HG03378 (cell line): Measurements from ENCODE around the gene ZDHHC16.
A peak's percentile ranks its signal among the peaks of the same experiment; 100 is the strongest.
"Not testable (repeated sequence)": the region's sequence is repeated elsewhere in the genome, so short reads cannot be mapped to it uniquely, and the experiment has no call there.

Source experiments
- ATAC-seq: cut with Tn5 transposase; IDR thresholded peaks from one replicate; pipeline ENCODE4 v1.9.1; 2021; ENCODE audit warnings: mild to moderate bottlenecking, moderate library complexity; ENCODE audit not compliant: unreplicated experiment

ZDHHC16 gene

DNA sequence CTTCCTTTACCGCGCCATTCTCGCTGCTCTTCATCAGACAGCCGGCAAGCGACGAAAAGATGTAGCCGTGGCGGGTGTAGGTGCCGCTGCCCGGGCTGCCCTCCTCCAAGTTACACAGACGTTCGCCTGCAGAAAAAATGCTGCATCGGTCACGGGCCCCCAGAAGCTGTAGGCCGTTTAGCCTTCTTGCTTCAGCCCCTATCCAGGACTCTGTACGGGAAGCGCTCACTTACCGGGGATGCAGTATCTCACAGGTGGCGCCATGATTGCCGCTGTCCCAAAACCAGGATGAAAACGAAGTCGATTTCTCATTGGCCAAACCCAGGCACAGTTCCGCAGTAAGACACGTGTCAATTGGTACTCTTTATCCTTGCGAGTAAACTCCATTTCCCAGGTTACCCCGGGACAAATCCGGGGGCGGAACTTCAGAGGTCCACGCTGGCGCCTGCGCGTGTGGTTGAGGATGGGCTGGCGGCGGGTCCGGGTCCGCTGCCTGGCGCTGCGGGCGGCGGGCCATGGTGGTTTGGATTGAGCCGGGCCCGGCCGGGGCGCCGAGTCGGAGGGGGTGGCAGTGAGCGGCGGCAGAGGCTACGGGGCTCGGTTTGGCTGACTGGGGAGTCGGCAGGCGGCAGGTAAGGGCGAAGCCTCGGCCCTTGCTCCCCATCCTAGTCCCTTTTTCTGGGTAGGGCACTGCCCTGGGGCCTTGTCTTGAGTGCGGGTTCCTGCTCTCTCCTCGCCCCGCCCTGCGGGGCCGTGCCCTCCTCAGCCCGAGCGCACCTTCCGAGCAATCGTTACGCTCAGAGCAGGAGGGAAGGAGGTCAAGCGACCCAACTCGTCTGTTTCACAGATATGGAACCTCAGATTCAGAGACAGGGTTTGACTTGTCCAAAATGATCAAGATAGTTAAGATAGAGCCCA is at the start of gene ZDHHC16, which contains the start of gene EXOSC1:
Gene ZDHHC16, plus strand, starts transcription at position 454 of the 918 bp plus-strand sequence. CDS start 5,501 bp downstream, outside the sequence.
Gene EXOSC1, minus strand, starts transcription at position 285 of the 918 bp plus-strand sequence. Its CDS starts 21 bp downstream, at position 264.
- peak; percentile 94 for ATAC-seq

DNA sequence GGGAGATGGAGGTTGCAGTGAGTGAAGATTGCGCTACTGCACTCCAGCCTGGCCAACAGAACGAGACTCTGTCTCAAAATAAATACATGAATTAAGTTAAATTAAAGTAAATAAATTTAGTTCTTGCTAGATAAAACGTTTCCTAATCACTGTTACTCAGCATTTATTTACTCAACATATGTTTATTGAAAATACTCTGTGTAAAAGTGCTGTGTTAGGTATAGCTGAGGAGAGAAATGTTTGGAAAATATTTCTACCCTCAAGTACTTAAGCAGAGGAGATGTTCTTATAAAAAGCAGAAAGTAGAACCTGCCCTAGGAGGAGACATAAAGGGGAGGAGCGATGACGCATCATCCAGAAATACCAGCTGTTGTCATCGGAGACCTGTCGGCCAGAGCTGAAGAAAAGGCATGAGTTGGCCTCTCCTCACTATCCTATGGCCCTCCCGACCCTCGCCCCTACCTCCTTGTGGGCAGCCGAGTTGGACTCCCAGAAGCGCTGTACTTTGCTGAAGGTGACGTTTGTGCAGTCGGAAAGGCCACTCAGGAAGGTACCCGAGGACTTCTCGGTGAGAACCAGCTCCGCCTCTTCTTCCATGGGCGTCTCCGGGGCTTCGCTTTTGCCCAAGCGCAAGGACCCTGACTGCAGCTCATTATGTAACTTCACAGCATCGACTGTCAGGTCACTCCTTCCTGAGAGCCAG is 46.0 kb upstream of the ZDHHC16 start:
- ATAC-seq, result no peak

DNA sequence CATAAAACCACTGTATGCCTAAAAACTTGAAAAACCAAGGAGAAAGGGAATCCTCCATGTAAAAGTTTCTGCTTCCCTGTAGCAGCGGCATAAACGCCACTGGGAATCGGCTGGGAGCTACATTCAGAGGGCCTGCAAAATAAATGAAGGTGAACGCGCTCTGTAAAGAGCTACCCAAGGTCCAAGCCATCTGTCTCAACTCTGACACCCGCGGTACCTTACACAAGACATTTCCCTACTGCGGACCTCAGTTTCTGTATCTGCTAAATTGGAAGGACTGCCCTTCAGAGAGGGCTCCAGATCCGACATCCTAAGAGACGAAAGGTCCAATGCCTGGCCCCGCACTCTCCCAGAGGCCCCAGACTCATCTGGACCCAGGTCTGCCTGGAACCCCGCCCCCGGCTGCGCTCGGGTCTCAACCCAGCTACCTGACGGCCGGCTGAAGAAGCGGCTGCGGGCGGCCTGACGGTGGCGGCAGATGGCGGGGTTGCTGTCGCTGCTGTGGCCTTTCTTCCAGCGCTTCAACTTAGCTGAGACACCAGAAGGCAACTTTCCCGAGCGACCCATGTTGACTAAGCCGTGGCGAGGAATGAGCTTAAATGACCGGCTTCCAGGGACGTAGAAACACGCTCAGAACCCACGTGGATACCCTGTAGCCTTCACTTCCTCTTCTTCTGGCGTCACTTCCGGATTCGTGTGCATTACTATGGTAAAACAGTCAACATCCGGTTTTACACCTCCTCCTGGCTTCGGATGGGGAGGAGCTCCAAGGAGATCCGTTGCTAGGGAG is 45.1 kb upstream of the ZDHHC16 start, which contains the start of gene RRP12:
Gene RRP12, minus strand, starts transcription at position 676 of the 790 bp plus-strand sequence. Its CDS starts 109 bp downstream, at position 567.
- peak; percentile 92 for ATAC-seq

DNA sequence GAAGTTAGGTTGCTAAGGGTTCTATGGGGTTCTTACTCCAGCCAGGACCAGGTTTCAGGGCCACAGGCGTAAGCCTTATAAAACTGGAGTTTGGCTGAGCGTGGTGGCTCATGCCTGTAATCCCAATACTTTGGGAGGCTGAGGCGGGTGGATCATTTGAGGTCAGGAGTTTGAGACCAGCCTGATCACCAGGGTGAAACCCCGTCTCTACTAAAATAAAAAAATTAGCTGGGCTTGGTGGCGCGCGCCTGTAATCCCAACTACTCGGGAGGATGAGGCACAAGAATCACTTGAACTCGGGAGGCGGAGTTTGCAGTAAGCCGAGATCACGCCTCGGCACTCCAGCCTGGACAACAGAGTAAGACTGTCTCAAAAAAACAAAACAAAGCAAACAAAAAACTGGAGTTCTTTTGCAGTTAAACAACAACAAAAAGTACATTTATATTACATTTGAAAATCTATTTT is 44.5 kb upstream of the ZDHHC16 start:
- ATAC-seq, result no peak

DNA sequence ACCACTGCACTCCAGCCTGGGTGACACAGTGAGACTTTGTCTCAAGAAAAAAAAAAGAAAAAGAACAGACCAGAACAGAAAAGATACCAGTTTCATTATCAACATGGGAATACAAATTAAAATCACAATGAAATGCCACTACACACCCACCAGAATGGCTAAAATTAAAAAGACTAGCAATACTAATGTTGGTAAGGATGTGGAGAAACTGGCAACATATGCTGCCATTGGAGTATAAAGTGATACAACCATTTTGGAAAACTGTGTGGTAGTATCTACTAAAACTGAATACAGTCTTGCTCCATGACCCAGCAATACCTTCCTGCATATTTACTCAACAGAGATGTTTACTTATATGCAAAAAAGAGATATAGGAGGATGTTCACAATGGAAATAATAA is 41.9 kb upstream of the ZDHHC16 start:
- no peak for ATAC-seq

GRCh38 chr10:97406064-97406463 is 39.9 kb upstream of the ZDHHC16 start:
- ATAC-seq, result no peak

- not testable (repeated sequence) for ATAC-seq
These were observed 39.5 kb upstream of the ZDHHC16 start for GRCh38 chr10:97406483-97406882.

DNA sequence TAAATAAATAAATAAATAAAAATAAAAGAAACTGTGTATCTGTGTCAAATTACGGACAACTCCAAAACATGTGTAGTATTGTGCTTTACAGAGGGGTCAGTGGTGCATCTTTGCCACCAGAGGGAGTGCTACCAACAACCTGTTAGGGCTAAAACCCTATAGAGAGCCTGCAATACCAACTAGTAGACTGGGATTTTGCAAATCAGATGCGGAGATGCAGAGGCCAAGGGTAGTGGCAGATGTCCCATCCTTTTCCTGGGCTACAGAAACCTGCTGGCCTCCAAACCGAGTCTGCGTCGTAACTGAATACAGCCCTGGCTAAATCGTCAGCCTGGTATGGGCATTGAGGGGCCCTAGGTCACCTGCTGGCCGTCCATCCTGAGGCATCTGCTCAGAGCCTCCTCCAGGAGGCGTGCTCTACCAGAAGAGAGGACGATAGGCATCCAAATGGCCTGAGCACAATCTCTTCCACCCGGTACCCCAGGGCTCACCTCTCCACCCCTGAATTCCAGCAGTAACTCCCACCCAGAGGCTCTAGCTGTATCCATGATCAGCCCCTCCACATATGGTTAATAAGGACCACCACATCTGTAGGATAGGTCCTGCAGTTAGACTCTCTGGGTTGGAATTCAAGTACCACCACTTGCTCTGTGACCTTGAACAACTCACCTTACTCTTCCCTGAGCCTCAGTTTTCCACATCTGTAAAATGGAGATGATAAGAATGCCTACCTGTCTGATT is 38.6 kb upstream of the ZDHHC16 start:
- peak; percentile 80 for ATAC-seq

DNA sequence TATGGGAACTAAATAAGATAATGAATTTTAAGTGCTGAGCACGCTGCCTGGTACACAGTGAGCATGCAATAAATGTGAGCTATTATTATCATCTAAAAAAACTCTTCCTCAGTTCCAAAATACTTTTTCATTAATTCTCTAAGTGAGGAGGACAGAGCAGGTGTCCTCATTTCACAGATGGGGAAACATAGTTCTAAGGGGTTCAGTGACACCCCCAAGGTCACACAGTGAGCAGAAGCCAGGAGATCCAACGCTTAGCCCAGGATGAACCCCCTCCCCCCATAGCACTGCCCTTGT is 38.1 kb upstream of the ZDHHC16 start:
- ATAC-seq, result no peak

GRCh38 chr10:97408496-97408992 is 37.4 kb upstream of the ZDHHC16 start:
- no peak for ATAC-seq

DNA sequence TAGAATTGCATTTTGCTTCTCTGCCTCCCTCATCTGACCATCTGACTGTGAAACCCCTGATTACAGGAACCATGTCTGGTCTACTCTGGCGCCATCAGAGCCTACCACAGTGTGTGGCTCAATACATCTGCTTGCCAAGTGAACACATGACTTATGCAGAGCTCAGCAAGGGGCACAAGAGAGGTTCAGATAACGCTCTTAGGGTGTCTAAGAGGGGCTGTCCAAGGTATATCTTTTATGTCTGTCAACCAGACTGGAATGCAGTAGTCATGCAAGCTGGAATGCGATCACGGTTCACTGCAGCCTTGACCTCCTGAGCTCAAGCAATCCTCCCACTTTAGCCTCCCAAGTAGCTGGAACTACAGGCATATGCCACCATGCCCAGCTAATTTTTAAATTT is 34.6 kb upstream of the ZDHHC16 start:
- no peak for ATAC-seq

DNA sequence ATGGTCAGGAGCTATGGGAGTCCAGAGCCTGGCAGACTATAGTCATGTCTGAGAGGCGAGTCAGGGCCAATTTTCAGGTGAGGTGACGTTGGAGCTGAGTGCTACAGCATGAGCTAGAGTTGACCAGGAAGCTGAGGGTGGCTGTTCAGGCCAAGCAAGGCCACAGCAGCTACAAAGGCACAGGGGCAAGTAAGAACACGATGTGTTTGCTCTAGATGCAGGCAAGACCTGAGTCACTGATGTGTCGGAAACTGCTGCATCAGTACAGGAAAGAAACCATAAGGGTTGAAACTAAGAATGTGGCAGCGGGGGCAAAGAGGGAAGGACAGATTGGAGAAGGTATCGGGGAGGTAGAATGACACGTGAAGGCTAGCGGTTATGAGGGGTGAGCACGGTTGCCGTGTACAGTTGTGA is 33.1 kb upstream of the ZDHHC16 start:
- no peak for ATAC-seq

DNA sequence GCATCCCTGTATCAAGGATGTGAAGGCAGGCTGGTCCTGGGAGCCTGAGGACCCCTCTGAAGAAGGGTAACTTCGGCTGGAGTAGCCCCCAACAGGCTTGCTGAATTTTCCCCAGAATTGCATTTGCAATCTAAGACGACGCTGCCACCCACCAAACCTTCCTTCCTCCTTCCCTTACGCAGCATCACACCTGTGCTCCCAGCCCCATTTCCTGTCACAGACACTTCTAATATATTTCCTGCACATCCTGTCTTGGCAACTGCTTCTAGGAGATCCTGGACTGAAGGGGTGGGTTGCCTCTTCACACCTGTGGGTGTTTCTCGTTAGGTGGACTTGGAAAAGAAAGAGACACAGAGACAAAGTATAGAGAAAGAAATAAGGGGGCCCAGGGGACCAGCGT is 29.4 kb upstream of the ZDHHC16 start:
- no peak for ATAC-seq

- not testable (repeated sequence) for ATAC-seq
These were observed 22.2 kb upstream of the ZDHHC16 start for GRCh38 chr10:97423757-97424098.

DNA sequence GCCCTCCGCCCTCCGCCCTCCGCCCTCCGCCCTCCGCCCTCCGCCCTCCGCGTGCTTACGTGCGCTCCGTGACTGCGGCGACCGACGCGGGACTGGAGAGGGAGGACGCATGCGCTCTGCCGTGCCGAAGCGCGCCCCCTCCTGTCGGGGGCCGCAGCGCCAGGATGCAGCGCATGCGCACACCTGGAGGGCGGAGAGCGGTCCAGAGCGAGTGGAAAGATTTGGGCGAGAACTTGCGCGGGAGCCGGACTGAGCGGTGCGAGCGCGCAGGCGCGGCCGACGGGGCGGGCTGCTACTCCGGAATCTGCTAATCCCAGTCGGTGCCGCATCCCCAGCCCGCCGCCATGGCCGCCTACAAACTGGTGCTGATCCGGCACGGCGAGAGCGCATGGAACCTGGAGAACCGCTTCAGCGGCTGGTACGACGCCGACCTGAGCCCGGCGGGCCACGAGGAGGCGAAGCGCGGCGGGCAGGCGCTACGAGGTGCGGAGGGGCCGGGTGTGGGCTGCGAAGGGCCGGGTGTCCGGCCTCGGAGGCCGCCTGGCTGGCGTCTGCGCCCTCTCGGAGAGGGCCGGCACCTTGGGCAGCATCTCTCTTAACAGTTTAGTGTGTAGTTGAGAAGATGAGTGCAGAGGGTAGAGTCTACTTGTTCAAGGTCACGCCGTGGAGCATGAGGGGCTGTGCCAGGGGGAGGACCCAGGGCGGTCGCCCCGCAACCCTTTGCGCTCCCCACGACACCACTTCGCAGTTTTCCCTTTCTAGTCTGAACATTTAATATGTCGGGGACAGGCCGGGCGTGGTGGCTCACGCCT is 19.8 kb upstream of the ZDHHC16 start, which contains the start of gene PGAM1:
Gene PGAM1, plus strand, starts transcription at position 228 of the 812 bp plus-strand sequence. Its CDS starts 117 bp downstream, at position 345.
- peak; percentile 76 for ATAC-seq

DNA sequence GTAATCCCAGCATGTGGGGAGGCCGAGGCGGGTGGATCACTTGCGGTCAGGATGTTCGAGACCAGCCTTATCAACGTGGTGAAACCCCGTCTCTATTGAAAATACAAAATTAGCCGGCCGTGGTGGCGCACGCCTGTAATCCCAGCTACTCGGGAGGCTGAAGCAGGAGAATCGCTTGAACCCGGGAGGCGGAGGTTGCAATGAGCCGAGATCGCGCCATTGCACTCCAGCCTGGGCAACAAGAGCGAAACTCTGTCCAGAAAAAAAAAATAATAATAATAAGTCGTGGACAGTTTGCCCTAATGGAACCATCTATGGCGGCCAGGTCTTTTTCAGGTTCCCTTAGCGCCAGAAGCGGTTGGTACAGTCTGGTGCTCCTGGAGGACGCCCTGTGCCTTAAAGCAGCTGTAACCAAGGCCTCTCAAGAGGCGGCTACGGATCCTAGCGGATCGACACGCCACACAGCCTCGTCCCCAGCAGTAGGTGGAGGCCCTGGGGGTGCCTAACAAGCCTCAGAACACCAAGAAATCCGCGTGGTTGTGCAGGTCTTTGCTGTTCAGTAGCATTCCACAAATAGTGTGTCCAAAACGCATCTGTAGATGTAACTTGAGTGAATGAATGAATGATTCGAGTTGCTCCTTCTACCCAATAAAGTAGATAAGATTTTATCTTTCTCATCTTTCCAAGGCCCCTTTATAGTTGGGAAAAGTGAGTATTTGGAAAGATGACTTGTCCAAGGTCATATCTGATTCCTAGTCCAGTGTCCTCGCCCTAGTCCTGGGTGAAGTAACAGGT is 19.0 kb upstream of the ZDHHC16 start:
- no peak for ATAC-seq

GRCh38 chr10:97427571-97428179 is 18.3 kb upstream of the ZDHHC16 start:
- ATAC-seq, result no peak

- ATAC-seq, result no peak
These were observed 17.4 kb upstream of the ZDHHC16 start for GRCh38 chr10:97428572-97428981.
